Adipocyte (in vitro differentiated cells): ENCODE data around the gene SDCCAG8.
"Not testable (repeated sequence)": the region's sequence is repeated elsewhere in the genome, so short reads cannot be mapped to it uniquely, and the experiment has no call there.

Source experiments
- DNase-seq: peaks from one replicate; pipeline ENCODE4 v3.0.0-alpha.2; 2015; ENCODE audit warnings: low read depth
- H3K27me3 ChIP-seq: replicated peaks from 2 replicates; pipeline ENCODE4 v1.7.0; 2013; ENCODE audit warnings: mild to moderate bottlenecking, low read length, moderate library complexity; ENCODE audit not compliant: control insufficient read depth, insufficient read depth
- H3K36me3 ChIP-seq: 2 replicates; pipeline ENCODE4 v1.7.0; 2013; ENCODE audit warnings: low read length, mild to moderate bottlenecking, moderate library complexity; ENCODE audit not compliant: control insufficient read depth, insufficient read depth, severe bottlenecking
- H3K4me1 ChIP-seq: 2 replicates; pipeline ENCODE4 v1.7.0; 2013; ENCODE audit warnings: mild to moderate bottlenecking, low read length, moderate library complexity; ENCODE audit not compliant: control insufficient read depth, insufficient read depth
- H3K4me3 ChIP-seq: 2 replicates; pipeline ENCODE4 v1.7.0; 2013; ENCODE audit warnings: mild to moderate bottlenecking, low read length, moderate library complexity
- H3K9ac ChIP-seq: 2 replicates; pipeline ENCODE4 v1.7.0; 2013; ENCODE audit warnings: mild to moderate bottlenecking, low read length, moderate library complexity
- H3K9me3 ChIP-seq: 2 replicates; pipeline ENCODE4 v1.7.0; 2013; ENCODE audit warnings: mild to moderate bottlenecking, low read length, moderate library complexity; ENCODE audit not compliant: control insufficient read depth

Gene SDCCAG8

DNA sequence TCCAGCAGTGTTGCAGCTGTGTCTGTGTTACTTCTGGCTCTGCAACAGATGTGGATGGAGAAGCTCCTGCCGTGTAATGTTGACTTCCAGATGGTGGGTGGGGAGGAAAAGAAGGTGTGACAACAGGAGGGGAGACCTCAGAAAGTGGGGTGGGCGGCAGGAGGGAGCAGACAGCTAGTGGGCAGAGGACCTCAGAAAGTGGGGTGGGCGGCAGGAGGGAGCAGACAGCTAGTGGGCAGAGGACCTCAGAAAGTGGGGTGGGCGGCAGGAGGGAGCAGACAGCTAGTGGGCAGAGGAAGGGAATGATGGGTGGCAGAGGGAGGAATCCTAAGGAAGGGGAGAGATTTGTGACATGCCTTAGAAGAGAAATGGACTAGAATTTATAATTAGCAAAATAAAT is 83.0 kb downstream of the SDCCAG8 start:
- not testable (repeated sequence) for H3K9ac ChIP-seq, H3K4me1 ChIP-seq, H3K9me3 ChIP-seq, H3K27me3 ChIP-seq, H3K4me3 ChIP-seq, DNase-seq
- H3K36me3 ChIP-seq: peaks cover 31% of the 10 kb centered on the region

DNA sequence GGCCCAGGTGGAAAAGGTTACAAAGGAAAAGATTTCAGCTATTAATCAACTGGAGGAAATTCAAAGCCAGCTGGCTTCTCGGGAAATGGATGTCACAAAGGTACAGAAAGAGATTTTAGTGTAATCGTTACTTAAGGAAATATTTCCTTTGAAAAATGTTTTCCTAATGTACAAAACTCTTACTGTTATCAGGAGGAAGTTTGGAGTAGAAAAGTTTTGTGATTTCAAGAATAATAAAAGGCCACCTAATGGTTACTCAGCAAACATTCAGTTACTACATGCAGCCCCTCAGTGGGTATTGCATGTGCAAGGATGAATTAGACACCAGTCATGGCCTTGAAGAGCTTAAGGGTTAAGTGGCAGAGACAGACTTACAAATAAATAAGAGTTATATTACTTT is 85.2 kb downstream of the SDCCAG8 start:
- Histone ChIP-seq H3K9me3 (no peaks in the 10 kb centered on the region), H3K9ac (no peak overlapping the region), H3K27me3 (no peaks in the 10 kb centered on the region), H3K4me1 (no peaks in the 10 kb centered on the region), H3K4me3 (no peak overlapping the region), H3K36me3 (peaks cover 17% of the 10 kb centered on the region)
- DNase-seq: no peak

DNA sequence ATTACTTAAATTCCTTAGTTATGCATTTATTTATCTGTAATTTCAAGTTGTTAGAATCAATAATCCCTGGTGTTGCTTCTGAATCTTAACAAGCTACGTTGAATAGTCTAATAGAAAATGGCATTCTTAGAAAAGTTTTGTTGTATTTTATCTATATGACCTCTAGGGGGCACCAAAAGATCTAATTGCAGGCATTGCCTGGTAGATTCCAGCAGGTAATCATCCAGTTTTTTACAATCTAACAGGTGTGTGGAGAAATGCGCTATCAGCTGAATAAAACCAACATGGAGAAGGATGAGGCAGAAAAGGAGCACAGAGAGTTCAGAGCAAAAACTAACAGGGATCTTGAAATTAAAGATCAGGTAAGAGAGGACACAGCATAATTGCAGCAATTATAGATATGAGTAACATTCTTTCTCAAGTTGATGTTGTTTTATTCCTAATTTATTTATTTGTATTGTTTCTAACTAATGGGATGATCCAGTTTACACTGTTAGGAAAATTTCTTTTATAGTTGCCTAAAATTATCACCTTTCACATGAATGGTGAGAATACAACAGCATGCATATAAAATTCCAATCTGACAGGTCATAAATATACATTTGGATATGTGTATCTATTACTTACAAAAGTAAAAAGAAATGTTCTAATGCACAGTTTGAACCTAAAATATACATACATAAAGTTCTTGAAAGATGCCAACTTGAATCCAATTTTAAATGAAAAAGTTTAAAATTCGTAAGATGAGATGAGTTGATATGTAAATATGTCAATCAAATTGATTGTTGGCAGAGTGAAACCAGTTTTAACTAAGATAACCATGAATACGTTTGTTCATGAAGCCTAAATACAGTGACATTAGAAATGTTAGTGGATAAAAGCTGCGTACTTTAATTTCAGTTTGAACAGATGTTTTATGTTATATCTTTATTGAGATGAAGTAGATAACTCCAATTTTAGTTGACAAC is 88.4 kb downstream of the SDCCAG8 start:
- H3K27me3 ChIP-seq: no peaks in the 10 kb centered on the region
- H3K36me3 ChIP-seq: peaks cover 35% of the 10 kb centered on the region
- peak; percentile 81 for DNase-seq
- H3K4me1 ChIP-seq: no peaks in the 10 kb centered on the region
- H3K9me3 ChIP-seq: no peaks in the 10 kb centered on the region
- H3K4me3 ChIP-seq: no peak overlapping the region
- peak overlapping the region; percentile 6 for H3K9ac ChIP-seq

DNA sequence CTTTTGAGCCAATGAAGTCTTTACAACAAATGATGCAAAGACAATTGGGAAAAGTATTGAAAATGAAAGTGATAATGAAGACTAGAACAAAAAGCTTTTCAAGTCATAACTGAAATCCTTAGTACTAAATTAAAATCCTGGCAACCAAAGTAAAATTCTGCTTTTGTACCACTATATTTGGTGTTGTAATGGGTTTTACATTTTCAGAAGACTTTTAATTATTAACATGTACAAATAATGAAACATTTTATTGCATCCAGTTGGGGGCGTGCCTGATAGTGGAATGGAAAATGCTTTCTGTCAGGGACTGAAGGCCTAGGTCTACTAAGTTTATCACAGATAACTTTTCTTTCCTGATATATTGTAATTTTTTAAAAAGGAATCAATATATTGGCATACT is 89.4 kb downstream of the SDCCAG8 start:
- H3K9ac ChIP-seq: peak overlapping the region; percentile 6
- peak; percentile 15 for DNase-seq
- H3K36me3 ChIP-seq: peaks cover 30% of the 10 kb centered on the region
- no peaks in the 10 kb centered on the region for H3K4me1 ChIP-seq
- no peaks in the 10 kb centered on the region for H3K27me3 ChIP-seq
- no peaks in the 10 kb centered on the region for H3K9me3 ChIP-seq
- H3K4me3 ChIP-seq: no peak overlapping the region

DNA sequence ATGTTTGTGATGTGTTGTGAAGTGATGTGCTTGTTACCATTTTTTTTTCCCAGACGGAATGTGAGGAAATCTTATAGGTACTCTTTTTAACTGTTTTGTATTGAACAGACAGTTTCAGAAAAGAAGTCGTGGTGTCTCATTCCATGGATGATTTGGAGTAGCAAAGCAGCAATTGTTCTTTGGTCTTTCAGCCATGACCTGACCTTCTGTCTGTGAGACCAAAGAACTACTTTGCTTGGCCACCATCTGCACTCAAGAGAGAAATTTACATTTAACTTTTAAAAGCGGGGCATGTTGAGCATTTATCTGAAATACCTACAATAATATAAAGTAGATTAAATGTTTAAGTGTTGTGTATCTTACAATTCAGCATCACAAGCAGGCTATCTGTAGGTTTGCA is 90.2 kb downstream of the SDCCAG8 start:
- DNase-seq: no peak
- Histone ChIP-seq H3K27me3 (no peaks in the 10 kb centered on the region), H3K9me3 (no peaks in the 10 kb centered on the region), H3K4me1 (no peaks in the 10 kb centered on the region), H3K9ac (no peak overlapping the region), H3K36me3 (peaks cover 32% of the 10 kb centered on the region), H3K4me3 (no peak overlapping the region)

DNA sequence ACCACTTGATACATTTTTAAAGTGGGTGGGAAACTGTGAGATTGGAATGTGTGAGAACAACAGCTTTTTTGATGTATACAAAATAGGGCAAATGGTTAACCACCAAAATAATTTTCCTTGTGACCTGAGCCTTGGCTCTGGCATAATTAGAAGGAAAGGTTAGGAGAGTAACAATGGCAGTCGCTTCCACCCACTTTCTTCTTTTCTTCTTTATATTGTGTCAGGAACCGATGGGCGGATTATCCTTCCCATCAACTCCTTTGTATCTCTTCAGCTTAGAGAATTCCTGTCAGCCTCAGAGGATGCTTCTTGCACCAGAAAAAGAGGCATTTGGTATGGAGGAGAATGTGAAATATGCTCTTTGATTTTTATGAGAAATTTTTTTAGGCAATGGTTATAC is 90.6 kb downstream of the SDCCAG8 start:
- Histone ChIP-seq H3K27me3 (no peaks in the 10 kb centered on the region), H3K9me3 (no peaks in the 10 kb centered on the region), H3K36me3 (peaks cover 32% of the 10 kb centered on the region), H3K4me3 (no peak overlapping the region), H3K9ac (no peak overlapping the region), H3K4me1 (no peaks in the 10 kb centered on the region)
- no peak for DNase-seq

DNA sequence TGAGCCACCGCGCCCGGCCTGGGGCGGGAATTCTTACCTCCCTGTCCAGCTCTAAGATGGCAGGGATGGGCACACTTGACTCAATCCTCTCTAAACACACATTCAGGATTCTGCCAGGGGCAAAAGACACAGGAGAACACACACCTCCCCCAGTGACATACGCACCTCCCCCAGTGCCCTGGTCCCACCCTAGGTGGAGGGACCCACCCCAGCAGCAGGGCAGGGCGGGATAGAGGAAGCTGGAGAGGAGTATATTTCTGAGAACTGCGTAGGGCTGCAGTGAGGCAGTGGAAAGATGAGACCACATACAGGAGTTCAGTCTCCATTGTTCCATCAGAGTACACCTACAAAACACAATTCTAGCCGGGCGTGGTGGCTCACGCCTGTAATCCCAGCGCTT is 92.5 kb downstream of the SDCCAG8 start:
- Histone ChIP-seq H3K36me3 (peaks cover 28% of the 10 kb centered on the region), H3K9ac (no peak overlapping the region), H3K4me3 (no peak overlapping the region), H3K27me3 (no peaks in the 10 kb centered on the region), H3K4me1 (no peaks in the 10 kb centered on the region), H3K9me3 (no peaks in the 10 kb centered on the region)
- no peak for DNase-seq

DNA sequence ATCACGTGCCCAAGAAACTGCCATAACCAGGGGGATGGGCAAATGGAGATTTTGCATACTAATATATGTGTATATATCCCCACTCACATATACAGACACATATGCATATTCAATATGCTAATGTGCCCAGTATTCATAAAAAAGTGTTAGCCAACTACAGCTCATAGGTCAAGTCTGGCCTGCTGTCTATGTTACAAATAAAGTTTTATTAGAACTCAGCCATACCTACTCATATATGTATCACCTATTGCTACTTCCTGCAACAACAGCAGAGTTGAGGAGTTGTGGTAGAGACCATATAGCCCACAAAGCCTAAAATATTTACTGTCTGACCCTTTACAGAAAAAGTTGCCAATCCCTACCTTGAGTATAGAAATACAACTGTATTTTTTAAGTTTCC is 93.3 kb downstream of the SDCCAG8 start:
- H3K36me3 ChIP-seq: peaks cover 27% of the 10 kb centered on the region
- no peaks in the 10 kb centered on the region for H3K27me3 ChIP-seq
- H3K9ac ChIP-seq: no peak overlapping the region
- no peaks in the 10 kb centered on the region for H3K9me3 ChIP-seq
- no peak for DNase-seq
- H3K4me1 ChIP-seq: no peaks in the 10 kb centered on the region
- no peak overlapping the region for H3K4me3 ChIP-seq

DNA sequence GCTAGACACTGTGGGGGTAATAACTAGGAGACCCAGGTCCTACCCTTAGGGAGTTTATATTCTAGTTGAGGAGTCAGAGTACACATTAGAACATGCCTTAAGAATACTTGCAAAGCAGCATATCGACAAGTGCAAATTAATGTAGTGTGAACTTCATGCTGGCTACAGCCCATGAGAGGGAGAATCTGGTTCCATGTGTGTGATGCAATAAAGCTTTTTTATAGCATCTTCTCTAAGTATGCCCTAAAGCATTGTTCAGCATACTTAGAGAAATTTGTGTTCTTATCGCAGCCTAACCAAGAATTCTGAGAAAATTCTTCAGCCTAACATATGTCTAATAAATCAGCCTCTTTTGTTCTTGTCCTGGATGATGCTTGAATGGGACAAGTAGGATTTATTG is 95.5 kb downstream of the SDCCAG8 start:
- no peak overlapping the region for H3K4me3 ChIP-seq
- H3K36me3 ChIP-seq: peaks cover 24% of the 10 kb centered on the region
- peaks cover 11% of the 10 kb centered on the region for H3K4me1 ChIP-seq
- DNase-seq: peak; percentile 25
- no peak overlapping the region for H3K9ac ChIP-seq
- H3K27me3 ChIP-seq: no peaks in the 10 kb centered on the region
- H3K9me3 ChIP-seq: no peaks in the 10 kb centered on the region

DNA sequence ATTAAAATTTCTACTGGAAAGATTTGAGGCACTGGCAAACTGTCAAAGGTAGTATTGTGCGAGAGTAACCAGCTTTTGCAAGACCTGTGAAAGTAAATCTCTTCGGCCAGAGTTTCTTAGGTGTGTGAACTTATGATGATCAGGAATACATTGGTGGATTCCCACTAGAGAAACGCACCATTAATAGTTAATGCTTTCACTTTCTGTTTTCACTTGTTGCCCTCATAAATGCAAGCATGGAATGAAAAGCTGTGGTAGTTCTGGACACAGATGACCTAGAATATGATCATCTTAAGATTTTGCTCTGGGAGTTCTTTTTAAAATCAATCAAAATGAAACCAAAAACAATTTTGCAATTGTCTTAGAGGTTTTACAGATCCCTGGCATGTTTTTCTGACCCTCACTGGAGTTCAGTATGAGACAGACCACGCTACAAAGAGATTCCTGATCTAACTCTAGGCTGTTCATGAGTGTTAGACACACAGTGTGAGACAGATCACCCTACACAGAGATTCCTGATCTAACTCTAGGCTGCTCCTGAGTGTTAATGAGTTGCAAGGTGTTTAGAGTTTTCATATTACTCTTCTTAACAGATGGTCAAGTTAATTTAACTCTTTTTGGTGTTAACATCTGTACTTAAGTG is 98.8 kb downstream of the SDCCAG8 start:
- no peaks in the 10 kb centered on the region for H3K27me3 ChIP-seq
- no peaks in the 10 kb centered on the region for H3K9me3 ChIP-seq
- H3K36me3 ChIP-seq: peaks cover 12% of the 10 kb centered on the region
- H3K4me3 ChIP-seq: peak overlapping the region; percentile 74
- peaks cover 11% of the 10 kb centered on the region for H3K4me1 ChIP-seq
- peak; percentile 45 for DNase-seq
- peak overlapping the region; percentile 46 for H3K9ac ChIP-seq

DNA sequence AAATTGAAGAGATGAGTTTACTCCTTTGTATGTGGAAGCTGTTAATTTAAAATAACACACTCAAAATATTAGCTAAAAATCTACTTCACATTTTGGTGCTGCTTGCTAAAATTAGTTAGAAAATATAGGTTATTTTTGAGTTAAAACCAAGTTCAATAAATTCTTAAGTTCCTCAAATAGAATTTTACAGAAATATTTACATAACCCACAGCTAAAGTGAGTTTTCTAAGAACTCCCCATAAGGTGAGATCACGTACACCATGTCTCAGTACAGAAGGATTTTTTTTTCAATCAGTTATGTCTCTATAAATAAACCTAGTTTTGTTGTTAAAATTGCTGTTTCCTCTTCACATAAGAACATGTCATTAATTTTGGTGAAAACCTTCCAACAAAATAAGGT is 108.0 kb downstream of the SDCCAG8 start:
- DNase-seq: no peak
- Histone ChIP-seq H3K9ac (no peak overlapping the region), H3K9me3 (no peaks in the 10 kb centered on the region), H3K36me3 (peaks cover 27% of the 10 kb centered on the region), H3K4me3 (no peak overlapping the region), H3K27me3 (no peaks in the 10 kb centered on the region), H3K4me1 (no peaks in the 10 kb centered on the region)
